ENCODE results near the gene YES1.
"Not testable (repeated sequence)": the region's sequence is repeated elsewhere in the genome, so short reads cannot be mapped to it uniquely, and the experiment has no call there.

YES1 gene

GRCh38 chr18:784470-785172 lies 27.4 kb downstream of the YES1 start:
- no peak for DNase-seq (ENCODE audit: low read depth)

- DNase-seq (ENCODE audit: low read depth): no peak
Observed at GRCh38 chr18:778194-778927, 33.7 kb downstream of the YES1 start.

GRCh38 chr18:777021-777420 lies 35.0 kb downstream of the YES1 start:
- DNase-seq (ENCODE audit: low read depth): no peak

- DNase-seq (ENCODE audit: low read depth): not testable (repeated sequence)
Observed at GRCh38 chr18:776044-776443, 36.0 kb downstream of the YES1 start.

- no peak for DNase-seq (ENCODE audit: low read depth)
Observed at GRCh38 chr18:774811-775210, 37.2 kb downstream of the YES1 start.

- DNase-seq (ENCODE audit: low read depth): no peak
Observed at GRCh38 chr18:773980-774624, 37.9 kb downstream of the YES1 start.

- DNase-seq (ENCODE audit: low read depth): no peak
Observed at GRCh38 chr18:770583-770961, 41.5 kb downstream of the YES1 start.

GRCh38 chr18:767961-768360 lies 44.1 kb downstream of the YES1 start:
- no peak for DNase-seq (ENCODE audit: low read depth)

GRCh38 chr18:767084-767882 lies 44.8 kb downstream of the YES1 start:
- no peak for DNase-seq (ENCODE audit: low read depth)

- no peak for DNase-seq (ENCODE audit: low read depth)
Observed at GRCh38 chr18:766550-766860, 45.5 kb downstream of the YES1 start.

- no peak for DNase-seq (ENCODE audit: low read depth)
Observed at GRCh38 chr18:765764-766549, 46.1 kb downstream of the YES1 start.

GRCh38 chr18:759864-760263 lies 52.2 kb downstream of the YES1 start:
- DNase-seq (ENCODE audit: low read depth): not testable (repeated sequence)

- DNase-seq (ENCODE audit: low read depth): no peak
Observed at GRCh38 chr18:755506-755905, 56.5 kb downstream of the YES1 start.

GRCh38 chr18:754656-755055 lies 57.4 kb downstream of the YES1 start:
- DNase-seq (ENCODE audit: low read depth): no peak

- DNase-seq (ENCODE audit: low read depth): no peak
Observed at GRCh38 chr18:750456-750855, 61.6 kb downstream of the YES1 start.

- DNase-seq (ENCODE audit: low read depth): no peak
Observed at GRCh38 chr18:744832-745597, 67.0 kb downstream of the YES1 start.

GRCh38 chr18:741931-742512 lies 70.0 kb downstream of the YES1 start:
- no peak for DNase-seq (ENCODE audit: low read depth)

GRCh38 chr18:732371-732770 lies 79.7 kb downstream of the YES1 start:
- DNase-seq (ENCODE audit: low read depth): no peak

GRCh38 chr18:731185-731584 lies 80.9 kb downstream of the YES1 start:
- no peak for DNase-seq (ENCODE audit: low read depth)

- DNase-seq (ENCODE audit: low read depth): no peak
Observed at GRCh38 chr18:730692-731091, 81.3 kb downstream of the YES1 start.

GRCh38 chr18:730120-730519 lies 81.9 kb downstream of the YES1 start:
- DNase-seq (ENCODE audit: low read depth): not testable (repeated sequence)

Data from stimulated activated CD8-positive, alpha-beta memory T cell treated with anti-CD3 and anti-CD28 coated beads, Interleukin-15, amount 100 ng/mL, for 24 hours (primary cell).